GM23338 (cell line): ENCODE data around the gene NRGN.
A peak's percentile ranks its signal among the peaks of the same experiment; 100 is the strongest.

Experiments
- CTCF ChIP-seq, 2 experiments: fragments of 200-600 bp in 1 of 2; sonication (generic) in 1 of 2; conservative IDR thresholded peaks; 2 replicates each; pipeline versions ENCODE4 v1.5.1 to v1.6.1; 2016 to 2017; ENCODE audit warnings: antibody characterized with exemption in 2 of 2, low read depth in 2 of 2, mild to moderate bottlenecking in 2 of 2, moderate library complexity in 1 of 2
- EZH2 ChIP-seq: fragments of 200-600 bp; sonication (generic); IDR thresholded peaks from one replicate; pipeline ENCODE4 v1.8.0; 2017; ENCODE audit warnings: antibody characterized with exemption, mild to moderate bottlenecking, low read depth; ENCODE audit not compliant: unreplicated experiment
- EZH2phosphoT487 ChIP-seq: fragments of 200-600 bp; sonication (generic); IDR thresholded peaks from one replicate; pipeline ENCODE4 v1.8.1; 2018; ENCODE audit warnings: antibody characterized with exemption; ENCODE audit not compliant: unreplicated experiment
- REST ChIP-seq: IDR thresholded peaks from one replicate; pipeline ENCODE4 v1.6.1; 2018; ENCODE audit warnings: antibody characterized with exemption; ENCODE audit not compliant: unreplicated experiment
- ZNF331 ChIP-seq: fragments of 250-450 bp; sonication (Bioruptor Pico); IDR thresholded peaks from 2 replicates; pipeline ENCODE4 v1.5.0; 2020; ENCODE audit warnings: low read depth, mild to moderate bottlenecking, moderate library complexity

GRCh38 chr11:124757320-124757719 is 17.6 kb downstream of the NRGN start:
- TF ChIP-seq CTCF (conservative IDR thresholded peaks at IDR 0.05; ENCODE audit: low read depth in 2 of 2): no peak
- TF ChIP-seq REST: no peak
- TF ChIP-seq ZNF331 (CRISPR knock-in tag): no peak
- TF ChIP-seq EZH2phosphoT487: no peak
- peak; percentile 60 for TF ChIP-seq EZH2
